ENCODE results near the gene RASA2. TPM values are rescaled to one million over a fixed set of nuclear protein-coding genes. Genes with fewer than 3 reads are reported as not detected.
A peak's percentile ranks its signal among the peaks of the same experiment; 100 is the strongest.

Gene RASA2
- total and polyA plus RNA-seq, 11 donors: 2.0 to 12.3 (median 3.4) TPM

DNA sequence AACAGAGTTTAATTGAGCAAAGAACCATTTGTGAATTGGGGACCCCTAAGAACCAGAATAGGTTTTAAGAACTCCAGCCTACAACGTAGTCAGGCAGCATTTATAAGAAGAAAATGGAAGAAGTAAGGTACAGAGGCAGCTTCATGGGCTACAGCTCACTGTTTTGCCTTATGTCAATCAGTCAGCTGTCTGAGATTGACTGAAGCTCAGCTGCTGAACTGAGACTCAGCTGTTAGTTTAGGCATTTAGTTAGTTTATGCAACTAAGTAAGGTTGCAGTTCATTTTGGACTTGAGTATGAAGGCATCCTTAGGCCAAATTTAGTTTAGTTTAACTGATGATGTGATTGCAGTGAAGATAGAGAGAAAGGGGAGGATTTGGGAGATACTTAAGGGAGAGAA, 34.1 kb upstream of the RASA2 start:
- Histone ChIP-seq H3K9me3 (no peaks in the 10 kb centered on the region), H3K4me1 (peaks cover 0 to 54% (median 25%) of the 10 kb centered on the region in 12 donors), H3K27me3 (no peaks in the 10 kb centered on the region), H3K4me3 (no peak overlapping the region), H3K27ac (no peak overlapping the region), H3K36me3 (peaks cover 0 to 12% (median under 1%) of the 10 kb centered on the region in 9 donors)
- no peak for TF ChIP-seq POLR2A (IDR thresholded peaks at IDR 0.05)
- TF ChIP-seq, protein P1, sequence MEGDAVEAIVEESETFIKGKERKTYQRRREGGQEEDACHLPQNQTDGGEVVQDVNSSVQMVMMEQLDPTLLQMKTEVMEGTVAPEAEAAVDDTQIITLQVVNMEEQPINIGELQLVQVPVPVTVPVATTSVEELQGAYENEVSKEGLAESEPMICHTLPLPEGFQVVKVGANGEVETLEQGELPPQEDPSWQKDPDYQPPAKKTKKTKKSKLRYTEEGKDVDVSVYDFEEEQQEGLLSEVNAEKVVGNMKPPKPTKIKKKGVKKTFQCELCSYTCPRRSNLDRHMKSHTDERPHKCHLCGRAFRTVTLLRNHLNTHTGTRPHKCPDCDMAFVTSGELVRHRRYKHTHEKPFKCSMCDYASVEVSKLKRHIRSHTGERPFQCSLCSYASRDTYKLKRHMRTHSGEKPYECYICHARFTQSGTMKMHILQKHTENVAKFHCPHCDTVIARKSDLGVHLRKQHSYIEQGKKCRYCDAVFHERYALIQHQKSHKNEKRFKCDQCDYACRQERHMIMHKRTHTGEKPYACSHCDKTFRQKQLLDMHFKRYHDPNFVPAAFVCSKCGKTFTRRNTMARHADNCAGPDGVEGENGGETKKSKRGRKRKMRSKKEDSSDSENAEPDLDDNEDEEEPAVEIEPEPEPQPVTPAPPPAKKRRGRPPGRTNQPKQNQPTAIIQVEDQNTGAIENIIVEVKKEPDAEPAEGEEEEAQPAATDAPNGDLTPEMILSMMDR (IDR thresholded peaks at IDR 0.05): no peak
- 87 to 93% (median 87%) methylated on average over 1 of the region's 1 CpG for WGBS, 4 donors
- DNase-seq: no peak
- intact Hi-C loops (cut with DNase I): loop anchor here (1.0 to 10.0 kb wide), 8 partner anchors 90 to 218 kb away; partner anchors contain the start of gene PXYLP1 (in 4 of the 10)
- no peak for ATAC-seq

DNA sequence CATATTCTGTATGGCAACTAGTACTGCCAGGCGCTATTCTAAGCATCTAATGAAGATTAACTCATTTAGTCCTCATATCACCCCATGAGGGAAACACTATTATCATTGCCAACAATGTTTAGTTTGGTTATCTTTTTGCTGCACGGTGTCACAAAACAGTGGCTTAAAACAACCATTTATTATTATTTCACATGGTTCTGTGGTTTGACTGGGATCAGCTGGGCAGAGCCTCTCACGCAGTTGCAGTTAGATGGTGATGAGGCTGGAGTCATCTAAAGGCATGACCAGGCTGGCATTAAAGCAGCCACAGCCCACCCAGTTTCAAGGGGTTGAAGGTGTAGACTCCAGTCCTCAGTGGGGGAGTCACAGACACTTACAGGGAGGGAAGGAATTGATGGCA, 32.8 kb upstream of the RASA2 start:
- TF ChIP-seq POLR2A (IDR thresholded peaks at IDR 0.05): no peak
- TF ChIP-seq, protein P1 (IDR thresholded peaks at IDR 0.05): no peak
- no peaks in the 10 kb centered on the region for H3K27me3 ChIP-seq
- peaks cover 0 to 46% (median 21%) of the 10 kb centered on the region in 12 donors for H3K4me1 ChIP-seq
- DNase-seq: no peak
- ATAC-seq: no peak
- no peak overlapping the region for H3K27ac ChIP-seq
- no peaks in the 10 kb centered on the region for H3K9me3 ChIP-seq
- intact Hi-C loops (cut with DNase I): loop anchor here in 8 of 10 donors (2.0 to 10.0 kb wide), 5 partner anchors 93 to 219 kb away; partner anchors contain the start of gene PXYLP1 (in 4 of the 8)
- 65 to 71% (median 68%) methylated on average over 3 of the region's 3 CpGs for WGBS, 4 donors
- no peak overlapping the region for H3K4me3 ChIP-seq
- peaks cover 0 to 5% (median 0%) of the 10 kb centered on the region in 9 donors for H3K36me3 ChIP-seq

DNA sequence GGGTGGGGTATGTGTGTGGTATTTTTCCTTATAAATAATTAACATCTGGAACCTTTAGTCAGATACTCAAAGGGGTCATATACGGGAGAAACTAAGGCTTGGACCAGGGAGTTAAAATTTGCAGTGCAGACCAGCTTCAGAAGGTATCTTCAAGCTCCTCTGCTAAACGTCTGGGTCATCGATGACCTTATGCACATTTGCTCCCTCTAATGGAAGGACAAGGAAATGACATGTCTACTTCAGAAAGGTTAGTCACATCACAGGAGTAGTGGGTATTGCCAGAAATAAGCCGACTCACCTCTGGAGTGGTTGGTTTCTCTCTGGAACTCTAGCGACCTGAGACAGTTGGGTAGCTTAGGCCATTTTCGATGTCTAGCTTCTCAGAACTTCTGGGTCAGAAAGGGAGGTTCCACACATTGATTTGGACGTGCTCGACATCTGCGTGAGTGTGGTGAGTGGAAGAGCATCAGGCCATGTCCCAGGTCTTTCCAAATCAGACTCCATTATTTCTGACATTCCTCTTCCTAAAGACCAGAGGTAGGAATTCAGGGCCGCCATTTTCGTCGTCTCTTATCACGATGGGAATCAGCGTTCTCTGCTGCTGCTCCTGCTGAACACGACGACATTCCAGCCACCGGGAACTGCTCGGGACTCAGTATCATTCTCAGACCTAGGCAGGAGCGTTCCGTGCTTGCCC, 31.8 kb upstream of the RASA2 start:
- 57 to 67% (median 64%) methylated on average over 20 of the region's 20 CpGs for WGBS, 4 donors
- no peaks in the 10 kb centered on the region for H3K36me3 ChIP-seq

More for the DNA sequence above, 31.8 kb upstream of the RASA2 start:
- Histone ChIP-seq H3K4me3 (no peak overlapping the region), H3K4me1 (peaks cover 0 to 36% (median 18%) of the 10 kb centered on the region in 12 donors), H3K27me3 (no peaks in the 10 kb centered on the region), H3K27ac (no peak overlapping the region), H3K9me3 (no peaks in the 10 kb centered on the region)
- intact Hi-C loops (cut with DNase I): loop anchor here in 9 of 10 donors (2.0 to 10.0 kb wide), 6 partner anchors 94 to 220 kb away; partner anchors contain the start of gene PXYLP1 (in 4 of the 9)
- DNase-seq (no peak), ATAC-seq (peak in 3 of 4 donors; percentile 47 to 61 (median 49))
- TF ChIP-seq, protein P1 (IDR thresholded peaks at IDR 0.05): peak; percentile 48 to 79 (median 71)
- no peak for TF ChIP-seq POLR2A (IDR thresholded peaks at IDR 0.05)
